ENCODE measurements around the gene TMEM37. TPM values are rescaled to one million over a fixed set of nuclear protein-coding genes. Genes with fewer than 3 reads are reported as not detected.

The TMEM37 gene
- total RNA-seq, 1 experiment from 2014 or later, result 4.2 TPM

DNA sequence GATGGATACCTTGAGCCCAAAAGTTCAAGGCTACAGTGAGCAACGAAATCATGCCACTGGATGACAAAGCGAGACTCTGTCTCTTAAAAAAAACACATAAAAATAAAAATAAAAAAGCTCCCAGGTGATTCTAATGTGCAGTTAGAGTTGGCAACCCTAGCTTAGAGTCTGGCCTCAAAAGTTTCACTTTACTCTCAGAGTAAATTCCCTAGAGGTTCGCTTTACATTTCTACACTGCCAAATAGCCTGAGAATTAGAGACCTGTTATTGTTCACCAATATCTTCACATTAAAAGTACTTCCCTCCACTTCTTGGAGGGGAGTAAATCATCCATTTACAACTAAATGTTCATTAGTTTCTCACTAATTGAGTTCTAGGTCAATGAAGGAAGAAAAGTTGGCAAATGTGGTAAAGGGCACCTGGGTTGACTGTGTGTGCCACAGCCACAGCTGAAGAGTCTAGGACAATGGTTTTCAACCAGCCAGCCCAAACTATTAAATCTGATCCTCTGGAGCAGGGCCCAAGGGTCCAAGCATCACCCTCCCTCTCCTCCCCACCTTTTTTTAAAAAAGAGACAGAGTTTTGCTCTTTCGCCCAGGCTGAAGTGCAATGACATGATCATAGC, 15.2 kb upstream of the TMEM37 start:
- Histone ChIP-seq H3K4me1 (ENCODE audit: insufficient read depth, low read length) (0 out of 2 replicates have a peak, but pooled peaks cover 2% of the 10 kb centered on the region), H3K56ac (ENCODE audit: insufficient read length, low read depth, low read length) (no peak overlapping the region), H2BK15ac (ENCODE audit: low read depth, low read length) (no peak overlapping the region), H3K79me2 (ENCODE audit: insufficient read depth, low read length) (no peaks in the 10 kb centered on the region), H3K18ac (ENCODE audit: insufficient read length, low read depth, low read length) (no peak overlapping the region), H3K23ac (ENCODE audit: insufficient read length, low read depth, low read length) (no peak overlapping the region), H3K27me3 (ENCODE audit: insufficient read depth, low read length) (no peaks in the 10 kb centered on the region), H3K14ac (ENCODE audit: insufficient read depth, low read length) (no peak overlapping the region), H2BK120ac (ENCODE audit: low read depth, low read length, poor library complexity, severe bottlenecking) (no peak overlapping the region), H2AK5ac (ENCODE audit: insufficient read length, low read length) (no peak overlapping the region), H3K27ac (ENCODE audit: insufficient read length, low read depth, low read length) (no peak overlapping the region), H3K9ac (ENCODE audit: extremely low read depth, insufficient read length, low read length) (no peak overlapping the region), H2AFZ (ENCODE audit: low read length) (no peak overlapping the region), H2BK5ac (ENCODE audit: insufficient read length, low read length) (no peak overlapping the region), H4K5ac (ENCODE audit: insufficient read length, low read depth, low read length) (no peak overlapping the region), H4K20me1 (ENCODE audit: control insufficient read depth, insufficient read depth, insufficient read length) (no peaks in the 10 kb centered on the region), H4K91ac (ENCODE audit: insufficient read length, low read depth, low read length) (no peak overlapping the region), H2BK20ac (ENCODE audit: low read depth, low read length, poor library complexity, severe bottlenecking) (no peak overlapping the region), H2BK12ac (ENCODE audit: insufficient read length, low read depth, low read length) (no peak overlapping the region), H3K23me2 (ENCODE audit: insufficient read length, low read depth, low read length, poor library complexity, severe bottlenecking) (no peaks in the 10 kb centered on the region), H4K8ac (replicated peaks; ENCODE audit: insufficient read length, low read depth, low read length) (no peak overlapping the region), H3K4ac (ENCODE audit: low read depth, low read length) (no peak overlapping the region), H3K4me2 (ENCODE audit: insufficient read depth, insufficient read length, low read length) (no peak overlapping the region), H3K9me3 (ENCODE audit: control insufficient read depth, low read depth, low read length) (no peaks in the 10 kb centered on the region), H3K79me1 (ENCODE audit: insufficient read depth, low read depth, low read length, poor library complexity, severe bottlenecking) (no peaks in the 10 kb centered on the region), H3T11ph (ENCODE audit: low read length) (no peak overlapping the region)
- no CpG with 5 or more reads among the region's 4 CpGs for WGBS (ENCODE audit: extremely low coverage, insufficient read length, low lambda C conversion rate)
- TF ChIP-seq, protein P1, sequence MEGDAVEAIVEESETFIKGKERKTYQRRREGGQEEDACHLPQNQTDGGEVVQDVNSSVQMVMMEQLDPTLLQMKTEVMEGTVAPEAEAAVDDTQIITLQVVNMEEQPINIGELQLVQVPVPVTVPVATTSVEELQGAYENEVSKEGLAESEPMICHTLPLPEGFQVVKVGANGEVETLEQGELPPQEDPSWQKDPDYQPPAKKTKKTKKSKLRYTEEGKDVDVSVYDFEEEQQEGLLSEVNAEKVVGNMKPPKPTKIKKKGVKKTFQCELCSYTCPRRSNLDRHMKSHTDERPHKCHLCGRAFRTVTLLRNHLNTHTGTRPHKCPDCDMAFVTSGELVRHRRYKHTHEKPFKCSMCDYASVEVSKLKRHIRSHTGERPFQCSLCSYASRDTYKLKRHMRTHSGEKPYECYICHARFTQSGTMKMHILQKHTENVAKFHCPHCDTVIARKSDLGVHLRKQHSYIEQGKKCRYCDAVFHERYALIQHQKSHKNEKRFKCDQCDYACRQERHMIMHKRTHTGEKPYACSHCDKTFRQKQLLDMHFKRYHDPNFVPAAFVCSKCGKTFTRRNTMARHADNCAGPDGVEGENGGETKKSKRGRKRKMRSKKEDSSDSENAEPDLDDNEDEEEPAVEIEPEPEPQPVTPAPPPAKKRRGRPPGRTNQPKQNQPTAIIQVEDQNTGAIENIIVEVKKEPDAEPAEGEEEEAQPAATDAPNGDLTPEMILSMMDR (conservative IDR thresholded peaks at IDR 0.05), result no peak
- Mint-ChIP-seq H3K4me1 (peaks cover 7 to 9% of the 10 kb centered on the region in 2 experiments), H3K9me3 (peaks cover 5 to 30% of the 10 kb centered on the region in 2 experiments), H3K27ac (no peak overlapping the region), H3K4me3 (no peak overlapping the region), H3K36me3 (ENCODE audit: insufficient read depth in 1 of 3, low read depth in 3 of 3) (peaks cover 3 to 16% (median 3%) of the 10 kb centered on the region in 3 experiments; a peak in 5 of 7 replicates), H3K27me3 (ENCODE audit: low read depth) (peaks cover 4% of the 10 kb centered on the region)
- DNase-seq, result no peak
